ENCODE measurements around the gene LRRC15. TPM values are rescaled to one million over a fixed set of nuclear protein-coding genes. Genes with fewer than 3 reads are reported as not detected.

LRRC15 gene
- total and polyA plus RNA-seq, 2 experiments from 2014 or later: not detected

GRCh38 chr3:194328053-194328657 is 41.4 kb downstream of the LRRC15 start:
- Histone ChIP-seq H3K4me3 (no peak overlapping the region), H3K27ac (no peak overlapping the region), H3K9me3 (ENCODE audit: low read depth) (no peaks in the 10 kb centered on the region), H2AFZ (no peak overlapping the region), H3K9me2 (replicated peaks; ENCODE audit: insufficient read depth) (no peaks in the 10 kb centered on the region), H3K36me3 (replicated peaks; ENCODE audit: insufficient read depth, low read depth) (no peaks in the 10 kb centered on the region), H3K4me2 (no peak overlapping the region), H3K79me2 (no peaks in the 10 kb centered on the region), H3K4me1 (ENCODE audit: insufficient read depth) (peaks cover 11% of the 10 kb centered on the region), H4K20me1 (ENCODE audit: insufficient read depth, poor library complexity, severe bottlenecking) (no peaks in the 10 kb centered on the region), H3K27me3 (no peaks in the 10 kb centered on the region)
- 84% methylated on average over 26 of the region's 27 CpGs for WGBS (ENCODE audit: low lambda C conversion rate, missing lambda C conversion rate)
- DNase-seq (ENCODE audit: low spot score): no peak
- TF ChIP-seq EZH2phosphoT487 (IDR thresholded peaks at IDR 0.05; ENCODE audit: low read depth, severe bottlenecking, unreplicated experiment): no peak
- TF ChIP-seq EZH2 (IDR thresholded peaks at IDR 0.05; ENCODE audit: borderline replicate concordance): no peak
- TF ChIP-seq CTCF (IDR thresholded peaks at IDR 0.05; ENCODE audit: poor library complexity): no peak

- no peaks in the 10 kb centered on the region for H4K20me1 ChIP-seq (ENCODE audit: insufficient read depth, poor library complexity, severe bottlenecking)
- no peaks in the 10 kb centered on the region for H3K9me2 ChIP-seq (replicated peaks; ENCODE audit: insufficient read depth)
- H3K79me2 ChIP-seq: no peaks in the 10 kb centered on the region
- H3K36me3 ChIP-seq (replicated peaks; ENCODE audit: insufficient read depth, low read depth): no peaks in the 10 kb centered on the region
- H3K4me3 ChIP-seq: no peak overlapping the region
- 94% methylated on average over 3 of the region's 5 CpGs for WGBS (ENCODE audit: low lambda C conversion rate, missing lambda C conversion rate)
- no peaks in the 10 kb centered on the region for H3K9me3 ChIP-seq (ENCODE audit: low read depth)
- TF ChIP-seq EZH2phosphoT487 (IDR thresholded peaks at IDR 0.05; ENCODE audit: low read depth, severe bottlenecking, unreplicated experiment) (no peak), CTCF (IDR thresholded peaks at IDR 0.05; ENCODE audit: poor library complexity) (no peak), EZH2 (IDR thresholded peaks at IDR 0.05; ENCODE audit: borderline replicate concordance) (no peak)
- DNase-seq (ENCODE audit: low spot score): no peak
- peaks cover 15% of the 10 kb centered on the region for H3K4me1 ChIP-seq (ENCODE audit: insufficient read depth)
- no peak overlapping the region for H2AFZ ChIP-seq
- no peak overlapping the region for H3K27ac ChIP-seq
- no peak overlapping the region for H3K4me2 ChIP-seq
- no peaks in the 10 kb centered on the region for H3K27me3 ChIP-seq
Observed at GRCh38 chr3:194327218-194328052, 42.1 kb downstream of the LRRC15 start.

- WGBS (ENCODE audit: low lambda C conversion rate, missing lambda C conversion rate): 80% methylated on average over 1 of the region's 2 CpGs
- no peaks in the 10 kb centered on the region for H4K20me1 ChIP-seq (ENCODE audit: insufficient read depth, poor library complexity, severe bottlenecking)
- H3K4me2 ChIP-seq: no peak overlapping the region
- H3K4me3 ChIP-seq: no peak overlapping the region
- no peak overlapping the region for H2AFZ ChIP-seq
- no peaks in the 10 kb centered on the region for H3K79me2 ChIP-seq
- peaks cover 21% of the 10 kb centered on the region for H3K4me1 ChIP-seq (ENCODE audit: insufficient read depth)
- DNase-seq (ENCODE audit: low spot score): no peak
- H3K27ac ChIP-seq: no peak overlapping the region
- H3K36me3 ChIP-seq (replicated peaks; ENCODE audit: insufficient read depth, low read depth): no peaks in the 10 kb centered on the region
- H3K9me2 ChIP-seq (replicated peaks; ENCODE audit: insufficient read depth): no peaks in the 10 kb centered on the region
- no peaks in the 10 kb centered on the region for H3K9me3 ChIP-seq (ENCODE audit: low read depth)
- no peaks in the 10 kb centered on the region for H3K27me3 ChIP-seq
- TF ChIP-seq EZH2 (IDR thresholded peaks at IDR 0.05; ENCODE audit: borderline replicate concordance) (no peak), EZH2phosphoT487 (IDR thresholded peaks at IDR 0.05; ENCODE audit: low read depth, severe bottlenecking, unreplicated experiment) (no peak), CTCF (IDR thresholded peaks at IDR 0.05; ENCODE audit: poor library complexity) (no peak)
Observed at GRCh38 chr3:194326968-194327217, 42.6 kb downstream of the LRRC15 start.

All from hepatocyte (in vitro differentiated cells).